ENCODE measurements around the gene NR0B1. TPM values are rescaled to one million over a fixed set of nuclear protein-coding genes. Genes with fewer than 3 reads are reported as not detected.

The NR0B1 gene
- total RNA-seq, result not detected

DNA sequence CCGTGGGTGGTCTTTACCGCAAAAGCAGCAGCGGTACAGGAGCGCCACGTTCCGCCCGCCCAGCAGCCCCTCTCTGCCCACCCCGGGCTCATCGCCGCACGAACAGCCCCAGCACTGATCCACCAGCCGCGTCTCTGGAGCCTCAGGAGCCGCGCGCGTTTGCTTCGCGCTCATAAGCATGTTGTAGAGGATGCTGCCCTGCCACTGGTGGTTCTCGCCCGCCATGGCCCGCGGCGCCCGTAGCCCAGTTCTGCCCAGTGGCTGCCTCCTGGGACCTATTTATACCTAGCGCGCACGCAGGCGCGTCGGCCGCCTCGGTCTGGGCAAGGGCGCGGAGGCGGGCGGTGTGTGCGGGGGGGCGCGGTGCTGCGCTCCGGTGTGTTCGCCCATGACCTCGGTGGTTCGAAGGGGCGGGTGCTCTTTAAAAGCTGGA lies at the start of gene NR0B1:
TSS of gene NR0B1 (minus strand) at position 252 of the 433 bp plus-strand sequence. CDS start at position 225, 27 bp downstream.
- Mint-ChIP-seq H3K4me3 (no peak within 1 kb of the TSS), H3K4me1 (ENCODE audit: low read depth) (no peaks in the 10 kb centered on the region), H3K27ac (no peak within 1 kb of the TSS), H3K9me3 (no peaks in the 10 kb centered on the region), H3K36me3 (ENCODE audit: insufficient read depth in 2 of 2) (peaks cover 0 to 4% of the 10 kb centered on the region in 2 donors), H3K27me3 (ENCODE audit: low read depth) (peaks cover 32% of the 10 kb centered on the region)
- DNase-seq (no peak), ATAC-seq (replicated peaks in 1 of 2) (no peak)

DNA sequence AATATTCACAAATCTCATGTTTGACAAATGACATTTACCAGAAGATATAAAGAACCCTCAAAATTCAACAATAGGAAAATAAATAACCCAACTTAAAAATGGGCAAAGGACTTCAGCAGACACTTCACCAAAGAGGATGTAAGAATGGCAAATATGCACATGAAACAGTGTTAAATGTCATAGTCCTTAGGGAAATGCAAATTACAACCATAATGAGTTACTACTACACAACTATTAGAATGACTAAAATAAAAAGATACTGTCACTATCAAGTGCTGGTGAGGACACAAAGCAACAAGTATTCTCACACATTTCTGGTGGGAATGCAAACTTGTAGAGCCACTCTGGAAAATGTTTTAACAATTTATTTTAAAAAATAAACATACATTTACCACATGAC lies 40.8 kb upstream of the NR0B1 start:
- H3K36me3 Mint-ChIP-seq (ENCODE audit: insufficient read depth in 2 of 2), result no peaks in the 10 kb centered on the region
- H3K9me3 Mint-ChIP-seq, result peaks cover 9 to 16% of the 10 kb centered on the region in 2 donors
- no peaks in the 10 kb centered on the region for H3K27me3 Mint-ChIP-seq (ENCODE audit: low read depth)
- ATAC-seq (replicated peaks in 1 of 2) (no peak), DNase-seq (no peak)
- H3K4me1 Mint-ChIP-seq (ENCODE audit: low read depth), result no peaks in the 10 kb centered on the region
- no peak overlapping the region for H3K27ac Mint-ChIP-seq
- H3K4me3 Mint-ChIP-seq, result no peak overlapping the region

- Mint-ChIP-seq H3K27ac (no peak overlapping the region), H3K4me1 (ENCODE audit: low read depth) (no peaks in the 10 kb centered on the region), H3K36me3 (ENCODE audit: insufficient read depth in 2 of 2) (no peaks in the 10 kb centered on the region), H3K9me3 (peaks cover 3% of the 10 kb centered on the region in 2 donors), H3K27me3 (ENCODE audit: low read depth) (no peaks in the 10 kb centered on the region), H3K4me3 (no peak overlapping the region)
- DNase-seq (no peak), ATAC-seq (replicated peaks in 1 of 2) (no peak)
These were observed 34.0 kb upstream of the NR0B1 start for GRCh38 chrX:30343206-30343605.

DNA sequence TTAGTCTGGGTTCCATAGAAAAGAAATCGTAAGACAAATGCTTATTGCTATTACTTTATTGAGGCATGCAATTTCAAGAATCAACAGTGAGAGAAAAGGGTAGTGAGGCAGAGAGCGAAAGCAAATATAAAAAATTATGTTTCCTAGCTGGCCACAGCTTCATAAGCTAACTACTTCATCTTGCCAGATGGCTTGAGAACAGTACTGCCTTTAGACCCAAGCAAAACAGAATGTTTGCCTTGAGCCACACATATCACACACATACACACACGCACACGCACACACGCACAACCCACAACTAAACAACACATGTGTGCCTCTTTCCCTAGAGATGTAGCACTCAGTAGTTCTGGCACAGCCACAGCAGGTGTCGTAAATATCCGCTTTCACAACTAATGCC lies 31.6 kb upstream of the NR0B1 start:
- Mint-ChIP-seq H3K27me3 (ENCODE audit: low read depth) (no peaks in the 10 kb centered on the region), H3K4me1 (ENCODE audit: low read depth) (no peaks in the 10 kb centered on the region), H3K4me3 (no peak overlapping the region), H3K27ac (no peak overlapping the region), H3K9me3 (peaks cover 0 to 3% of the 10 kb centered on the region in 2 donors), H3K36me3 (ENCODE audit: insufficient read depth in 2 of 2) (no peaks in the 10 kb centered on the region)
- no peak for ATAC-seq (replicated peaks in 1 of 2)
- DNase-seq, result no peak

DNA sequence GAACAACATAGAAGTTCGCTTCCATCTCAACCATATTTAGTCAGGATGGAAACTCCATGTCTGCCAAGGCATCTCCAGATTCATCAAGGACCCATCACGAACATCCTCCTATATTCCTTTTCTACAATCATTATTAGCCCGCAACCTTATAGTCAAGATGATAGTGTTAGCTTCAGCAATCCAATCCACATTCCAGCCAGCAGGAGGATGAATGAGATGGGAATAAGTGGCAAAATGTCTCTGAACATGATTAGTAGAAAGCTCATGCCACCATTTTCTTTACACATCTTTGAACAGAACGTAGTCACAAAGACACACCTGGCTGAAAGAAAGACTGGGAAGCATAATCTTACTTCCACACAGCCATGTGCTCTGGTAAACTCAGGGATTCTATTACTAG lies 18.6 kb upstream of the NR0B1 start:
- Mint-ChIP-seq H3K36me3 (ENCODE audit: insufficient read depth in 2 of 2) (no peaks in the 10 kb centered on the region), H3K27ac (no peak overlapping the region), H3K27me3 (ENCODE audit: low read depth) (no peaks in the 10 kb centered on the region), H3K4me1 (ENCODE audit: low read depth) (no peaks in the 10 kb centered on the region), H3K4me3 (no peak overlapping the region), H3K9me3 (no peaks in the 10 kb centered on the region)
- ATAC-seq (replicated peaks in 1 of 2) (no peak), DNase-seq (no peak)

- Mint-ChIP-seq H3K36me3 (ENCODE audit: insufficient read depth in 2 of 2) (no peaks in the 10 kb centered on the region), H3K27ac (no peak overlapping the region), H3K4me3 (no peak overlapping the region), H3K9me3 (no peaks in the 10 kb centered on the region), H3K27me3 (ENCODE audit: low read depth) (peaks cover 22% of the 10 kb centered on the region), H3K4me1 (ENCODE audit: low read depth) (no peaks in the 10 kb centered on the region)
- DNase-seq (no peak), ATAC-seq (replicated peaks in 1 of 2) (no peak)
These were observed 8.1 kb upstream of the NR0B1 start for GRCh38 chrX:30317308-30317707.

GRCh38 chrX:30313322-30313721 lies 4.1 kb upstream of the NR0B1 start:
- DNase-seq (no peak), ATAC-seq (replicated peaks in 1 of 2) (no peak)
- H3K27ac Mint-ChIP-seq, result no peak overlapping the region
- H3K9me3 Mint-ChIP-seq, result no peaks in the 10 kb centered on the region
- H3K4me3 Mint-ChIP-seq, result no peak overlapping the region
- peaks cover 0 to 4% of the 10 kb centered on the region in 2 donors for H3K36me3 Mint-ChIP-seq (ENCODE audit: insufficient read depth in 2 of 2)
- H3K4me1 Mint-ChIP-seq (ENCODE audit: low read depth), result no peaks in the 10 kb centered on the region
- H3K27me3 Mint-ChIP-seq (ENCODE audit: low read depth), result peaks cover 33% of the 10 kb centered on the region

DNA sequence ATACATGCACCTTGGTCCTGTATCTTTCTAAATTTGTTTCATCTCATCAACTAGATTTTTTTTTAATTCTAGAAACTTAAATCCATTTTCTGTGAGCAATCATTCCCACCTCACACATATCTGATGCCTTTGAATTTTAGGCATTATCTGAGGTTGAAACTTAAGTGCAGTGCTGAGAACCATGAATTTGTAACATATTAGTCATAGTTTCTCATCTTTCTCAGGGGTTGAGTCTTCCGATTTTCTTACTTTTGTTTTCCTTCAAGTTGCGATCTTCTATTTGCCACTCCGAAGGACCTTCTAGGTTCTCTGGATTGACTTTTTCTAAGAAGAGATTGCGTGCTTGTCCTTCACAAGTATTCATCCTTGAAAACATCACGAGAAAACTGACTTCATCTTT lies 3.7 kb upstream of the NR0B1 start:
- no peak overlapping the region for H3K4me3 Mint-ChIP-seq
- H3K4me1 Mint-ChIP-seq (ENCODE audit: low read depth), result no peaks in the 10 kb centered on the region
- H3K9me3 Mint-ChIP-seq, result no peaks in the 10 kb centered on the region
- ATAC-seq (replicated peaks in 1 of 2), result no peak
- no peak for DNase-seq
- H3K27ac Mint-ChIP-seq, result no peak overlapping the region
- H3K27me3 Mint-ChIP-seq (ENCODE audit: low read depth), result peaks cover 36% of the 10 kb centered on the region
- peaks cover 0 to 4% of the 10 kb centered on the region in 2 donors for H3K36me3 Mint-ChIP-seq (ENCODE audit: insufficient read depth in 2 of 2)

GRCh38 chrX:30310429-30311206 lies 1.4 kb upstream of the NR0B1 start:
- Mint-ChIP-seq H3K27ac (no peak overlapping the region), H3K36me3 (ENCODE audit: insufficient read depth in 2 of 2) (peaks cover 0 to 4% of the 10 kb centered on the region in 2 donors), H3K4me3 (no peak overlapping the region), H3K27me3 (ENCODE audit: low read depth) (peaks cover 41% of the 10 kb centered on the region), H3K4me1 (ENCODE audit: low read depth) (no peaks in the 10 kb centered on the region), H3K9me3 (no peaks in the 10 kb centered on the region)
- ATAC-seq (replicated peaks in 1 of 2), result no peak
- no peak for DNase-seq

DNA sequence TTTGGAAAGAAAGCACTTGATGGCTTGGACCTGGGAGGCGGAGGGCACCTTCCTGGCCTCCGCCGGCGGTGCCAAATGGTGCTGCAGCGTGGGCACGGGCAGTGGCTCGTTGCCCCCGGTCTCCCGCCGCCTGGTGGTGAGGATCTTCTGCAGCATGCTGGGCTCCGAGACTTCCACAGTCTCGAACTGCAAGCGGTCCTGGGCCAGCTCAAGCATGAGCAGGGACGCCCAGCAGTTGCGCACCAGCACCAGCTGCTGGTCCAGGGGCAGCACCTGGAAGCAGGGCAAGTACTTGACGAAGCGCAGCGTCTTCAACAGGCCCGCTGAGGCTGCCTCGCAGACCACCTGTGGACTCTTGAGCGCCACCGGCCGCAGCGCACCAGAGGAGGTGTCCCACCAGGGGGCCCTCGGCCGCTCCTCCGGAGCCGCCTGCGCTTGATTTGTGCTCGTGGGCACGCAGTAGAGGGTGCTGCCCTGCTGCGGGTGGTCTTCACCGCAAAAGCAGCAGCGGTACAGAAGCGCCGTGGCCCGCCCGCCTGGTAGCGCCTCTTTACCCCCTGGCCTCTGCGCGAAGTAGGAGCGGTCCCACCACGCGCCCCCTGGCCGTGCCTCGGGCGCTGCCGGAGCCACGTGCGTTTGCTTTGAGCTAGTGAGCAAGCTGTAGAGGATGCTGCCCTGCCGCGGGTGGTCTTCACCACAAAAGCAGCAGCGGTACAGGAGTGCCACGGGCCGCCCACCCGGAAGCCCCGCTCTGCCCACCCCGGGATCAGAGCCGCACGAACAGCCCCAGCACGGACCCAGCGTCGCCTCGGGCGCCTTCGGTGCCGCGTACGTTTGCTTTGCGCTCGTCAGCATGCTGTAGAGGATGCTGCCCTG lies 689 bp downstream of the NR0B1 start:
- H3K4me3 Mint-ChIP-seq, result no peak overlapping the region
- ATAC-seq (replicated peaks in 1 of 2), result no peak

DNA sequence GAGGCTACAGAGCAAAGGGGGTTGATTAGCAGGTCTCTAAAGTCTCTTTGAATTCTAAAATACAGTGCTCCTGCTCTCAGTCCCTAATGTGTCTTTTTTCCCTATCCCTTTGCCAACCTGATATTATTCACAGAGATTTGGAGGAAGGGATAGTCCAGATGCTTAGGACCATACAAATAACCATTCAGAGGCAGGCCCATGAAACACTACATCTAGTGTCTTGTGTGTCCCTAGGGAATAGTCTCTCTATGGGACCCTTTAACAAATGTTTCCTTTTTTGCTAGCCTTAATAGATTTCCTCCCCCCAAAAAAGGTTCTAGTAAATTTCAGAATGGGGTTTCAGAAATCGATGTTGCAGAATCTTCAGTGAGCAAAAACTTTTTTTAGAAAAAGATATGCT lies 1.7 kb downstream of the NR0B1 start:
- H3K9me3 Mint-ChIP-seq, result no peaks in the 10 kb centered on the region
- no peak overlapping the region for H3K4me3 Mint-ChIP-seq
- peaks cover 0 to 4% of the 10 kb centered on the region in 2 donors for H3K36me3 Mint-ChIP-seq (ENCODE audit: insufficient read depth in 2 of 2)
- no peak for DNase-seq
- H3K4me1 Mint-ChIP-seq (ENCODE audit: low read depth), result no peaks in the 10 kb centered on the region
- peaks cover 35% of the 10 kb centered on the region for H3K27me3 Mint-ChIP-seq (ENCODE audit: low read depth)
- H3K27ac Mint-ChIP-seq, result no peak overlapping the region
- no peak for ATAC-seq (replicated peaks in 1 of 2)

More for the DNA sequence above, 689 bp downstream of the NR0B1 start:
- peak; percentile 2 to 7 for DNase-seq
- H3K9me3 Mint-ChIP-seq, result no peaks in the 10 kb centered on the region
- peaks cover 0 to 4% of the 10 kb centered on the region in 2 donors for H3K36me3 Mint-ChIP-seq (ENCODE audit: insufficient read depth in 2 of 2)
- H3K27me3 Mint-ChIP-seq (ENCODE audit: low read depth), result peaks cover 36% of the 10 kb centered on the region
- no peak overlapping the region for H3K27ac Mint-ChIP-seq
- no peaks in the 10 kb centered on the region for H3K4me1 Mint-ChIP-seq (ENCODE audit: low read depth)

- DNase-seq, result no peak
- no peaks in the 10 kb centered on the region for H3K4me1 Mint-ChIP-seq (ENCODE audit: low read depth)
- H3K4me3 Mint-ChIP-seq, result no peak overlapping the region
- ATAC-seq (replicated peaks in 1 of 2), result no peak
- no peak overlapping the region for H3K27ac Mint-ChIP-seq
- peaks cover 29% of the 10 kb centered on the region for H3K27me3 Mint-ChIP-seq (ENCODE audit: low read depth)
- no peaks in the 10 kb centered on the region for H3K9me3 Mint-ChIP-seq
- H3K36me3 Mint-ChIP-seq (ENCODE audit: insufficient read depth in 2 of 2), result peaks cover 0 to 4% of the 10 kb centered on the region in 2 donors
These were observed 4.3 kb downstream of the NR0B1 start for GRCh38 chrX:30304866-30305265.

DNA sequence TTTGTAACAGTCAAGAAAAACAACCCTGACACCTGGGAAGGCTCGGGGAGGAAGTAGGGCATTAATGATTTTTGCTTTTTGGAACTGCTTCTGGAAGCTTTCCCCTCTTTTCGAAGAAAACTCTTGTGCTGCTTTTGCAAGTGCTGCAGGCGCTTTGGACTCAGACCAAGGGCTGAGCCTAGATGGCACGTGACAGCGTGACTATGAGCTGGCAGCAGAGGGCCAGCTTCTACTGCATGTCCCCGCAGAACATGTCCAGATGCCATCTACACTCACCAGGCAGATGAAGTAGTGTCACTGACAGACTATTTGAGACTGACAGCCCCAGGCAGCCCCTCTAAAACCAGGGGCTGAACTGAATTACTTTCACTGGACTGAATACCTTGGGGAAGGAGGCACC lies 6.2 kb downstream of the NR0B1 start:
- Mint-ChIP-seq H3K27me3 (ENCODE audit: low read depth) (peaks cover 32% of the 10 kb centered on the region), H3K27ac (no peak overlapping the region), H3K4me3 (no peak overlapping the region), H3K9me3 (no peaks in the 10 kb centered on the region), H3K4me1 (ENCODE audit: low read depth) (no peaks in the 10 kb centered on the region), H3K36me3 (ENCODE audit: insufficient read depth in 2 of 2) (no peaks in the 10 kb centered on the region)
- DNase-seq (no peak), ATAC-seq (replicated peaks in 1 of 2) (no peak)

All from activated T-cell treated with anti-CD3 and anti-CD28 coated beads, Interleukin-2, amount 50 U/mL, for 72 hours (primary cell).